Gastroesophageal sphincter (tissue), 3 donors: ENCODE measurements around the gene OR10Z1.

Experiments used
- POLR2A ChIP-seq, 2 donors: fragments of 450-650 bp; IDR thresholded peaks; one replicate each; pipeline ENCODE4 v1.6.1; 2017; ENCODE audit warnings: antibody characterized with exemption in 2 of 2, mild to moderate bottlenecking in 2 of 2, moderate library complexity in 1 of 2
- POLR2AphosphoS5 ChIP-seq: sonication (generic); formaldehyde crosslinking; IDR thresholded peaks from one replicate; pipeline ENCODE4 v1.6.1; 2017; ENCODE audit warnings: antibody characterized with exemption
- TF ChIP-seq, protein P1 (sequence below), 4 experiments: fragments of 200-600 bp in 2 of 4; fragments of 450-650 bp in 2 of 4; sonication (generic) in 1 of 4; IDR thresholded peaks; one replicate each; pipeline ENCODE4 v1.5.1; 2017 to 2019; ENCODE audit warnings: antibody characterized with exemption in 4 of 4, mild to moderate bottlenecking in 2 of 4, moderate library complexity in 2 of 4

DNA sequence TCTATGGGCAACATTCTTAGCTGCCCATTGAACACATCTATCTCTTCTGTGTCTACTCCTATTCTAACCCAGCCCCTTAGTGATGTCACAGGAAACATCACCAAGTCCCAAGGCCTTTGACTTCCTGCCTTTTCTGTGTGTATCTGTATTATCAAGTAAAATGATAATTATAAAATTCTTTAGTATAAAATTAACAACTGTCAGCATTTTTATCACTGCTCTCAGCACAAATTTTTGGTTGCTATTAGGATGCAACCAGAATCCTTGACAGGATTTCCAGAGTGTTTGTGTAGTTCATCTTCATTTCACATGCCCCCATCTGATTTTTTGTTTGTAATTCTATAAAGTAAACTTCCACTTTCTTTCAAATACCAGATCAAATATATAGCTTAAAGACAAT is 33.8 kb downstream of the OR10Z1 start:
- TF ChIP-seq, protein P1, sequence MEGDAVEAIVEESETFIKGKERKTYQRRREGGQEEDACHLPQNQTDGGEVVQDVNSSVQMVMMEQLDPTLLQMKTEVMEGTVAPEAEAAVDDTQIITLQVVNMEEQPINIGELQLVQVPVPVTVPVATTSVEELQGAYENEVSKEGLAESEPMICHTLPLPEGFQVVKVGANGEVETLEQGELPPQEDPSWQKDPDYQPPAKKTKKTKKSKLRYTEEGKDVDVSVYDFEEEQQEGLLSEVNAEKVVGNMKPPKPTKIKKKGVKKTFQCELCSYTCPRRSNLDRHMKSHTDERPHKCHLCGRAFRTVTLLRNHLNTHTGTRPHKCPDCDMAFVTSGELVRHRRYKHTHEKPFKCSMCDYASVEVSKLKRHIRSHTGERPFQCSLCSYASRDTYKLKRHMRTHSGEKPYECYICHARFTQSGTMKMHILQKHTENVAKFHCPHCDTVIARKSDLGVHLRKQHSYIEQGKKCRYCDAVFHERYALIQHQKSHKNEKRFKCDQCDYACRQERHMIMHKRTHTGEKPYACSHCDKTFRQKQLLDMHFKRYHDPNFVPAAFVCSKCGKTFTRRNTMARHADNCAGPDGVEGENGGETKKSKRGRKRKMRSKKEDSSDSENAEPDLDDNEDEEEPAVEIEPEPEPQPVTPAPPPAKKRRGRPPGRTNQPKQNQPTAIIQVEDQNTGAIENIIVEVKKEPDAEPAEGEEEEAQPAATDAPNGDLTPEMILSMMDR (IDR thresholded peaks at IDR 0.05): no peak
- TF ChIP-seq POLR2A (IDR thresholded peaks at IDR 0.05) (no peak), POLR2AphosphoS5 (no peak)
